Parathyroid adenoma (tissue), 2 donors: Measurements from ENCODE around the gene SPTLC2.

Experiments
- H2AFZ ChIP-seq: fragments of 300-600 bp; sonication (generic); one replicate; pipeline ENCODE4 v1.7.0; 2017; ENCODE audit warnings: antibody characterized with exemption, mild to moderate bottlenecking
- H3K27ac ChIP-seq: fragments of 300-600 bp; sonication (generic); one replicate; pipeline ENCODE4 v1.7.0; 2017
- H3K27me3 ChIP-seq: fragments of 300-600 bp; sonication (generic); one replicate; pipeline ENCODE4 v1.7.0; 2017; ENCODE audit warnings: low read length; ENCODE audit not compliant: control insufficient read depth, insufficient read depth
- H3K36me3 ChIP-seq: fragments of 300-600 bp; sonication (generic); one replicate; pipeline ENCODE4 v1.7.0; 2017; ENCODE audit warnings: low read length; ENCODE audit not compliant: control insufficient read depth, insufficient read depth
- H3K4me1 ChIP-seq: fragments of 300-600 bp; sonication (generic); one replicate; pipeline ENCODE4 v1.7.0; 2017; ENCODE audit warnings: control low read depth
- H3K4me2 ChIP-seq: fragments of 300-600 bp; sonication (generic); one replicate; pipeline ENCODE4 v1.7.0; 2017; ENCODE audit warnings: low read length
- H3K4me3 ChIP-seq: fragments of 300-600 bp; sonication (generic); one replicate; pipeline ENCODE4 v1.7.0; 2017; ENCODE audit warnings: low read depth, low read length
- H3K79me2 ChIP-seq: fragments of 300-600 bp; sonication (generic); one replicate; pipeline ENCODE4 v1.7.0; 2017; ENCODE audit warnings: control low read depth
- H3K9ac ChIP-seq: fragments of 300-600 bp; sonication (generic); one replicate; pipeline ENCODE4 v1.7.0; 2017; ENCODE audit warnings: mild to moderate bottlenecking
- H3K9me3 ChIP-seq: fragments of 300-600 bp; sonication (generic); one replicate; pipeline ENCODE4 v1.7.0; 2017; ENCODE audit warnings: low read length; ENCODE audit not compliant: control insufficient read depth
- CTCF ChIP-seq: fragments of 300-600 bp; sonication (generic); IDR thresholded peaks from one replicate; pipeline ENCODE4 v1.7.0; 2017; ENCODE audit warnings: antibody characterized with exemption, mild to moderate bottlenecking
- donor health status: primary hyperparathyroidism.

SPTLC2 gene

GRCh38 chr14:77657280-77657679, 40.8 kb upstream of the SPTLC2 start:
- H3K27ac ChIP-seq, result peak overlapping the region; percentile 47
- no peak overlapping the region for H3K4me3 ChIP-seq
- H3K4me2 ChIP-seq, result no peak overlapping the region
- no peaks in the 10 kb centered on the region for H3K4me1 ChIP-seq
- H3K9me3 ChIP-seq, result no peaks in the 10 kb centered on the region
- H3K27me3 ChIP-seq, result no peaks in the 10 kb centered on the region
- no peak for TF ChIP-seq CTCF
- H3K36me3 ChIP-seq, result no peaks in the 10 kb centered on the region
- no peak overlapping the region for H3K9ac ChIP-seq
- no peak overlapping the region for H2AFZ ChIP-seq
- H3K79me2 ChIP-seq, result no peaks in the 10 kb centered on the region

- no peaks in the 10 kb centered on the region for H3K4me1 ChIP-seq
- H3K36me3 ChIP-seq, result no peaks in the 10 kb centered on the region
- no peaks in the 10 kb centered on the region for H3K27me3 ChIP-seq
- no peak for TF ChIP-seq CTCF
- no peak overlapping the region for H3K4me2 ChIP-seq
- H3K79me2 ChIP-seq, result no peaks in the 10 kb centered on the region
- H3K27ac ChIP-seq, result no peak overlapping the region
- H3K9ac ChIP-seq, result no peak overlapping the region
- H2AFZ ChIP-seq, result no peak overlapping the region
- no peaks in the 10 kb centered on the region for H3K9me3 ChIP-seq
- H3K4me3 ChIP-seq, result no peak overlapping the region
Measured at GRCh38 chr14:77654001-77654441, 37.6 kb upstream of the SPTLC2 start.

DNA sequence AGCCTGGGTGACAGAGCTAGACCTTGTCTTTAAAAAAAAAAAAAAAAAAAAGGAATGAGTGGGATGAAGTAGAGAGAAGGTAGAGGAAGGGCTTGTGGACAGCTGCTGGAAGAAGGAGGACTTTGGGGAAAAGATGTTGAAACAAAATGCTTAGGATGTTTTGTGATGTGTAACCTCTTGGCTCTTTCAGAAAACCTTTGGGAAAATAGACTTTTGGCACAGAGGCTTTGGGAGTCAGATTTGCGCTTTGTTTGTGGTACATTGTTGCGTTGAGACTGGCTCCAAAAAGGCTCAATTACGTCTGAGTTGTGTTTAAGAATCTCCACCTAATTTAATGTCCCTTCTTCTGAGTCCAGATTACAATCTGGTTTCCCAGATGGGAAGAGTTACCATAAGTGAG, 32.9 kb upstream of the SPTLC2 start:
- Histone ChIP-seq H3K27ac (no peak overlapping the region), H3K9ac (no peak overlapping the region), H3K79me2 (no peaks in the 10 kb centered on the region), H3K4me1 (no peaks in the 10 kb centered on the region), H3K4me2 (no peak overlapping the region), H2AFZ (no peak overlapping the region), H3K4me3 (no peak overlapping the region), H3K9me3 (no peaks in the 10 kb centered on the region), H3K36me3 (no peaks in the 10 kb centered on the region), H3K27me3 (no peaks in the 10 kb centered on the region)
- no peak for TF ChIP-seq CTCF

- Histone ChIP-seq H3K36me3 (no peaks in the 10 kb centered on the region), H3K4me1 (no peaks in the 10 kb centered on the region), H3K9ac (no peak overlapping the region), H3K27ac (no peak overlapping the region), H2AFZ (no peak overlapping the region), H3K4me3 (no peak overlapping the region), H3K4me2 (no peak overlapping the region), H3K79me2 (no peaks in the 10 kb centered on the region), H3K27me3 (no peaks in the 10 kb centered on the region), H3K9me3 (no peaks in the 10 kb centered on the region)
- TF ChIP-seq CTCF, result no peak
Measured at GRCh38 chr14:77648520-77649200, 32.2 kb upstream of the SPTLC2 start.

GRCh38 chr14:77647853-77648252, 31.4 kb upstream of the SPTLC2 start:
- no peaks in the 10 kb centered on the region for H3K4me1 ChIP-seq
- no peaks in the 10 kb centered on the region for H3K27me3 ChIP-seq
- no peak overlapping the region for H3K4me2 ChIP-seq
- H3K27ac ChIP-seq, result no peak overlapping the region
- no peak overlapping the region for H3K4me3 ChIP-seq
- H2AFZ ChIP-seq, result no peak overlapping the region
- H3K36me3 ChIP-seq, result no peaks in the 10 kb centered on the region
- H3K9me3 ChIP-seq, result no peaks in the 10 kb centered on the region
- TF ChIP-seq CTCF, result no peak
- no peak overlapping the region for H3K9ac ChIP-seq
- no peaks in the 10 kb centered on the region for H3K79me2 ChIP-seq
